HG03558 (cell line): ENCODE results near the gene MSRB3.

Experiments
- ATAC-seq: cut with Tn5 transposase; IDR thresholded peaks from one replicate; pipeline ENCODE4 v1.9.1; 2021; ENCODE audit warnings: moderate number of reproducible peaks; ENCODE audit not compliant: unreplicated experiment; ENCODE audit errors: extremely low read depth

The MSRB3 gene

DNA sequence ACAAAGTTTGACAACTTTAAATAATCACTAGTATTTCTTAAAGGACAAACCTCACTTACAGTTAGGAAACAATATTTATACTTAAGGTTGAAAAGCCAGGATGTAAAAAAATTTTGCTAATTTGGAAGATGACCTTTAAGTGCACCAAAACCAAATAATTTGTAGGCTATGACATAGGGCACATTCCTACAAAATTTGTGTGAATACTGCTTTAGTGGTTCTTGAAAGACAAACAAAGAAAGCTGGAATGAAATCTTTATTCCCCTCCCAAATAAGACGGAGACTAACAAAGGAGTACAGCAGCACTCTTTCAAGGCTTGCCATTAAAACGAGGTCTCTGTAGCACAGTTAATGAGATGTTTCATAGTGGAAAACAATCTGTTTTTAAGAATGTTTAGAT lies 45.6 kb downstream of the MSRB3 start:
- no peak for ATAC-seq

DNA sequence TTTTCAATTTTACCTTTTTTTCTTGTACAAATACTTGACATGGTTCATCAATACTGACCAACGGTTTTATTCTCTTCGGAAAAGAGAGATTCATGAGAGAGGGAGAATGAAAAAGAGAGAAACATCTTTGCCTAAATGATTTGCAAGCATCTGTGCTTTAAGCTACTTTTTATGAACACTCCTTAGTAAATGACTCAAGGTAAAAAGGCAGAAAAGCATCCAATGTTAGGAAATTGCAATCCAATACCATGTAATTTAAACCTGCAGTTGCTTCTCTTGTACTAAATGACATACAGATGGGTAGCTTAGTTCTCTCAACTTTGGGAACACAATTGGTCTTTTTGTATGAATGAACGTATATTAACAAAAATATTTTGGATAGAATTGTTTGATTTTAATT lies 46.1 kb downstream of the MSRB3 start:
- ATAC-seq, result no peak

DNA sequence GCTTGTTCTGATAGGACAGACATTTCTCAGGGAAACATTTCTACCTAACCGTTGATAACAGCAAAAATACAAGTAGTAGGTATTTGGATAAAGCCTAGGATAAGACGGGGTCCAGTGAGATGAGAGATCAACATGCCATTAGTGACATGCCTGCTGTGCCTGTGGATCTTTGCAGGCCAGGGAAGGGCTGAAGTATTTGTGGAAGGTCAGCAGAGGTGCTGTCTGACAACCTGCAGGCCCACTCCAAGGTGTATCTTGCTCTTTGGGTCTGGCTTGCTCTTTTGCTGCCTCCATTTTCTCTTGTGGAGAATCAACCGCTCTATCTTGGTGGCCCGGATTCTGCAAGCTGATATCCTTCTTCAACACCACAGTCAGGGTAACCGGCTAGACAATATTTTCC lies 46.7 kb downstream of the MSRB3 start:
- ATAC-seq, result no peak

- ATAC-seq, result no peak
Measured at GRCh38 chr12:65326616-65327015, 48.1 kb downstream of the MSRB3 start.

DNA sequence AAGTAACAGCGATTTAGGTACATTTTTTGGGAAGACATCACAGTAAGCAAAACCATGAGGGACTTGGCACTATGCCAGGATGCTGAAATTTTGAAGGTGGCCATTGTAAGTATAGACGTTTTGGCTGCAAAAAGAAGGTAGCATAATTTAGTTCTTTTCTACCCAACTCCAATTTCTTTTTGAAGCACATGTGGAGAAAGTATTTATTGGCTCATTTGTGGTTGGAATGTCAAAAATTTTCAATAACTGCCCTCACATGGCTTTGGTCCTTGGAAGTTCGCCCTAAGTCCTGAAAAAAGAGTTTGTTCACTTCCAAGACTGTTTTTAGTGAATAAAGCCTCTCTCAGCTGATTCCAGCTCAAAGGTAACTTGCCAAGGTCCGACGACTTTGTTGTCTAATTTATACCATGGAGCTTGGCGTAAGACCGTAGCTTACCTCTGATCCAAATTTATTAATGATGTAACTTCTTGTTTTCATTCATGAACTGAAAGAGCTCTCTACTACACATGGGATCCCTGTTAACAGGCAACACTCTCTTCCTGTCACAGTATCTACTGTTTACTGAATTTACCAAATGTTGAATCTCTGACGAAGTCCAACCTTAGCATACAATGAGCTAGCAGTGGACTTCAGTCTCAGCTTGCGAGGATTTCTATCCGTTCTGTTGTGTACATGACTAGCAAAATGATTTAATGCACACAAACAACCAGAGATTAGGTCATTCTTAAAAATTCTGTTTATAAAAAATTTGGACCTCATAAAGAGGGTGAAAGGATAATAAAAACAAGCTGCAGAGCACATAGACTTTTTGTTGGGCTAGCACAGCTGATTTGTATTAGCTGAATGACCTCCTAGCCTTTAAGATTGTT lies 49.0 kb downstream of the MSRB3 start:
- no peak for ATAC-seq

GRCh38 chr12:65329721-65330120 lies 51.2 kb downstream of the MSRB3 start:
- no peak for ATAC-seq

GRCh38 chr12:65330331-65330730 lies 51.8 kb downstream of the MSRB3 start:
- no peak for ATAC-seq

- no peak for ATAC-seq
Measured at GRCh38 chr12:65331456-65331855, 53.0 kb downstream of the MSRB3 start.

DNA sequence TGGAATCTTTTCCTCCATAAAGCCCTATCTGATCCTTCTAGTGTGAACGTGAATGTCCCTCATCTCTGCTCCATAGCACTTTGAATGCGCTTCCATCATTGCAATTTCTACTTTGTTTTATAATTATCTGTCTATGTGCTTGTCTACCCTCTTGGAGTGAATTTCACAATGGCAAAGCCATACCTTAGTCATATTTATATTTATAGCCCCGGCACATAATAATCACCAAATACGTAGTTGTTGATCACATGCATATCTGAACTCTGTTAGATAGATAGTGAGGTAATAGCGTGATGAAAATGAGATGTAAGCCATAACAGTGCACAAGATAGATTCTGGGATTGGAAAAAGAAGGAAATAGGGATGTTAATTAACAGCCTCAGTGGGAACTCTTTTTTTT lies 55.2 kb downstream of the MSRB3 start:
- no peak for ATAC-seq

DNA sequence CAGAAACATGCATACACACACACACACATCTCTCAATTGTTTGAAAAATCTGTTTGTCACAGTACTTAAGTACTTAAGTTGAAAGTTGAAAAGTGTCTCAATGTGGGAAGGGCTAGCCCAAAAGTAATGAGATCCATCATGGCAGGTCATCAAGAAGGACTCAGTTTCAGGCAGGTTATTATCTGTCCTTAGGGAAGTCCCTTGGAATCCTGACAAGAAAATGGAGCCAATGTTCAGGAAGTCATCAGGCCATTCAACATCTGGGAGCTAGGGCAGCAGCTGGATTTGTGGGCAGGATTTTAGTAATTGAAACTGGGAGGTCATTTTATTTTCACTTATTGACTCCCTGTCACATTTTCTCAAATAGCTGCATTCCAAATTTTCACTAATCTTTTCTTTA lies 56.0 kb downstream of the MSRB3 start:
- no peak for ATAC-seq

GRCh38 chr12:65335021-65335714 lies 56.7 kb downstream of the MSRB3 start:
- no peak for ATAC-seq

DNA sequence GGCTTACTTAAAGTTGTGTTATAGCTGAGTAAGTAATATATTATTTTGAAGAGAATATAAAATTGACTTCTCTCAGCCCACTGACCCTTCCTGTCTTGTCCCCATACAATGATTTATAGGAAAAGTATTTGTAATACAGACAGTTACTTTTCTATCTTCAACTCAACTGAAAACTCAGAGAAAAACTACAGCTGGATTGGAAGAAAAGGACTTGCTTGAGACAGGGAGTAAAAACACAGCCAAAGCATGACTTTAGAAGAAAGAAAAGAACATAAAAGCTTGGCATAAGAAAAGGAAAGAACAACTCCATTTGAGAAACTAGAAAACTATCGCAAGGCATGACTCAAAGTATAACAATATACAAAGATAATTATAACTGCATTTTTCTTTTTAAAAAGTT lies 57.5 kb downstream of the MSRB3 start:
- no peak for ATAC-seq

DNA sequence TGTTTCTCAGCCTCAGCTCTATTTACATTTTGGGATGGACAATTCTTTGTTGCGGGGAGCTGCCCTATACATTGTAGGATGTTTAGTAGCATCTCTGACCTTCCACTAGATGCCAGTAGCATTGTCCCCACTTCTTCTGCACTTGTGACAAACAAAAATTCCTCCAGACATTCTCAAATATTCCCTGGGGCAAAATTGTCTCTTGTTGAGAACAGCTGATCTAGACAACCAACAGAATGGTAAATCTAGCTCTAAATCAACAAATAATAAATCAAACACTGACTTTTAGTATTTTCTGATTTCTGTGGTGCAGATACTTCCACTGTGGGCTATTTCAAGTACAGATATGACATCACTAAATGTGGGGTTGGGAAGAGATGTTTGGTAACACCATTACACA lies 60.7 kb downstream of the MSRB3 start:
- no peak for ATAC-seq

DNA sequence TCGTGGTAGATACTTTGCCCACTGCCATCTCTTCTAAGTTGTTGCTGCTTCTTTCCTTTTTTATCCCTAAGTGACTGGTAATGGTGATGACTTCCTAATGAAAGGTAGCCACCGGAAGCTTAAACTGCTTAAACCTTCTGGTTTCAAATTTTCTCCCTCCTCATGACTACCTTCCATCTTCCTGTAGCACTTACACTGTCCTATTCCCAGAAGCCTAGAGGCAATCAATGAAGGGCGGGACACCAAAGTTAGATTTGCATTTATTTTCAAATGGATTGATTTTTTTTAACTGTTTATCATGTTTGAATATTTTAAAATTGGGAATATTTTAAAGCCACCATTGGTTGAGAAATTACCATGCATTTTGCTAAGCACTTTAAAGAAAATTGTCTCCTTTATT lies 64.7 kb downstream of the MSRB3 start:
- no peak for ATAC-seq

DNA sequence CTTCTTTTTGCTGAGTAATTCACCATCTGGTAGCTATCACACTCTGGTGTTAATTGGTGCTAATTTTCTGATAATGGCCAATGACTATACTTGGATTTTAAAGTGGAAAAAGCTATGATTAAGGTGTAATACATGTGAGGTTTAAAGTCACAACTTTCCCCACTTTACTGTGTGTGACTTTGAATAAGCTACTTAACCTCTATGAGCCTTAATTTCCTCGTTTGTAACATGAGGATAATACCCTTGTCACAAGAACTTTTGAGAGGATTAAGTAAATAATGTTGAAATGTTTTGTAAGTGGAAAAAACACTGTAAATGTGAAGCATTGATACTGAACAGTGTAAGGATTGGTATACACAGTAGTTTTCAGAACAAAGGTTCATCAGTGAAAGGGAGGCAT lies 65.3 kb downstream of the MSRB3 start:
- ATAC-seq, result no peak

- no peak for ATAC-seq
Measured at GRCh38 chr12:65355461-65355860, 77.0 kb downstream of the MSRB3 start.

- no peak for ATAC-seq
Measured at GRCh38 chr12:65362234-65363031, 84.0 kb downstream of the MSRB3 start.

DNA sequence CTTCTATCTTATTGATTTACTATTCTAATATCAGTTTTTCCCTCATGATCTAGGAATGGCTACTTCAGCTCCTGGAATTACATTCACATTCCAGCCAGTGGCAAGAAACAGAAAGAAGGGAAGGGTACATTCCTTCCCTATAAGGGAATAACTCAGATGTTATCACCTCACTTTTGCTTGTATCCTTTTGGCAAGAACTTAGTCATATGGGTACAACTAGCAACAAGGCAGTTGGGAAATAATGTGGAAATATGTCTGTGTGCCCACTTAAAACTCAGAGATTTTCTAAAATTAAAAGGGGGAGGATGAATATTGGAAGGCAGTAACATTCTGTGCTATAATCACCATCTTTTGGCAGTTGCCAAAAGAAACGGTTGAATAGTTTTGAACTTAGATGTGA lies 85.6 kb downstream of the MSRB3 start:
- no peak for ATAC-seq

- no peak for ATAC-seq
Measured at GRCh38 chr12:65367396-65367795, 88.9 kb downstream of the MSRB3 start.

- ATAC-seq, result no peak
Measured at GRCh38 chr12:65368055-65368454, 89.6 kb downstream of the MSRB3 start.

DNA sequence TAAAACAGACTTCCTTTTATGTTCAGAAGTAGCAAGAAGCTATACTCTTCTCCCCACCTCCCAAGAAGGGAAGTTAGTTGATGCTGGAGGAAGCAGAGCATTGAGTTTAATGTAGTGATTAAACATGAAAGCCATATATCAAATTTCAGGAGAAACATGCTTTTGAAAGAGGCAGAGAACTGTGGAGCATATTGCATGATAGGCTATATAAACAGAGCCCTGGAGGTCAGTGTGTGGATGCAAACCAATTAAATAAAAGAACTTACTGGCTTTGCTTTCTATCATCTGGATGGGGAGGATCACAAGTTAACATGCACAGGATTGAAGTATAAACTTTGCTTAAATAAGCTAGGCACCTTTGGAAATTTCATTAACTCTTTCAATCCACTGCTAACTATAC lies 94.1 kb downstream of the MSRB3 start:
- no peak for ATAC-seq
